HS-27A (cell line): ENCODE data around the gene ZBTB16.

Experiments used
- DNase-seq: peaks from one replicate; pipeline ENCODE4 v3.0.0-alpha.2; 2012; ENCODE audit warnings: low read depth, missing footprints

Gene ZBTB16

GRCh38 chr11:114243461-114244372 lies 184.2 kb downstream of the ZBTB16 start:
- DNase-seq: no peak

- DNase-seq: no peak
Observed at GRCh38 chr11:114244726-114245394, 185.3 kb downstream of the ZBTB16 start.

- DNase-seq: no peak
Observed at GRCh38 chr11:114246321-114247069, 187.0 kb downstream of the ZBTB16 start.

- no peak for DNase-seq
Observed at GRCh38 chr11:114247070-114247789, 187.7 kb downstream of the ZBTB16 start.

- no peak for DNase-seq
Observed at GRCh38 chr11:114250180-114250579, 190.7 kb downstream of the ZBTB16 start.

- DNase-seq: no peak
Observed at GRCh38 chr11:114250993-114251814, 191.7 kb downstream of the ZBTB16 start.

GRCh38 chr11:114251815-114252337 lies 192.4 kb downstream of the ZBTB16 start:
- DNase-seq: no peak

- no peak for DNase-seq
Observed at GRCh38 chr11:114252767-114253166, 193.3 kb downstream of the ZBTB16 start.

- DNase-seq: no peak
Observed at GRCh38 chr11:114253771-114254170, 194.3 kb downstream of the ZBTB16 start.

GRCh38 chr11:114254571-114255146 lies 195.1 kb downstream of the ZBTB16 start:
- DNase-seq: no peak

- DNase-seq: no peak
Observed at GRCh38 chr11:114255289-114255688, 195.8 kb downstream of the ZBTB16 start.

- DNase-seq: no peak
Observed at GRCh38 chr11:114256176-114256966, 196.9 kb downstream of the ZBTB16 start.

GRCh38 chr11:114256967-114257286 lies 197.4 kb downstream of the ZBTB16 start:
- DNase-seq: no peak

- DNase-seq: no peak
Observed at GRCh38 chr11:114257621-114258558, 198.4 kb downstream of the ZBTB16 start.

GRCh38 chr11:114258696-114259095 lies 199.2 kb downstream of the ZBTB16 start:
- no peak for DNase-seq

GRCh38 chr11:114259124-114259526 lies 199.6 kb downstream of the ZBTB16 start:
- DNase-seq: no peak

- DNase-seq: no peak
Observed at GRCh38 chr11:114259551-114259983, 200.1 kb downstream of the ZBTB16 start.

GRCh38 chr11:114260077-114260476 lies 200.6 kb downstream of the ZBTB16 start:
- DNase-seq: no peak
